ENCODE data around the gene SSRP1.

SSRP1 gene

DNA sequence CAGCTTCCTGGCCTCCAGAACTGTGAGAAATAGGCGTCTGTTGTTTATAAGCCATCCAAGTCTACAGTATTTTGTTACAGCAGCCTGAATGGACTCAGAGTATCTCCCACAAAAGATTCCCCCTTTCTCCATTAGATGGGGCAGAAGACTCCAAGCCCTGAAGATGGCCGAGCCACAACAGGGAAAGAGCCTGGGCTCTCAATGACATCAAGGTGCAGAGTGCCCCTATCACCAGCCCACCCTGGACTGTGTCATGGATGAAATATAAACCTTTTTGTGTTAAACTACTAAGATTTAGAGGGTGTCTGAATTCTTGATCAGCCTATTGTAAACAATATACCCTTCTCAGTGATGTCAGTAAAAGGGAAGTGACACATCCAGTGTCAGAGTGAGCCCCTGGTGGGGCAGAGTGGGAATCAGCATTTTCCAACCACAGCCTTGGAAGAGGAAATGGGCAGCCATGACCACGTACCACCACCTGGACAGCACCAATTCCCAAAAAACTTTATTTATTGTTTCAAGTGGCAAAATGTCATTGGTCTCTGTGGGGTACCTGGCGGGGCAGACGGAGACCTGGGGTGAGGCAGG, 36.4 kb downstream of the SSRP1 start:
- TF ChIP-seq GATA2 (IDR thresholded peaks at IDR 0.05; ENCODE audit: low read depth, low read length) (no peak), GATA3 (IDR thresholded peaks at IDR 0.05; ENCODE audit: low read depth, low read length) (no peak)

DNA sequence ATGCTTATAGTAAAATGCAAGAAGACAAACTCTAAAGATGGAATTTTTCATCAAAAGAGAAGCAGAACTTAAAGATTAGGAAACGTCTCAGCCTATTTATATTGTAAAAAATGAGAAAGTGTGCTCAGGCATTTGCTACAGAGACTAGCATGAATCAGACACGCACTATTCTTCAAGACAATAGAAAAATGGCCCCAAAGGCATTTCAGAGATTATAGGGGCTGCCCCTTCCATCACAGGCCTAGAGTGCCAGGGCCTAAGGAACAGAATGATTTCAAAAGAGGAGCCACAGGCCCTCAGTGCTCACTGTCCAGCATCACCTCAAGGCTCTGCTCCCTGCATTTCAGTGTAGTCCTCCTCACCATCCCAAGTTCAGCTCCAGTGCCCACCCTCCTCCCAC, 38.5 kb downstream of the SSRP1 start:
- no peak for TF ChIP-seq GATA2 (IDR thresholded peaks at IDR 0.05; ENCODE audit: low read depth, low read length)
- no peak for TF ChIP-seq GATA3 (IDR thresholded peaks at IDR 0.05; ENCODE audit: low read depth, low read length)

DNA sequence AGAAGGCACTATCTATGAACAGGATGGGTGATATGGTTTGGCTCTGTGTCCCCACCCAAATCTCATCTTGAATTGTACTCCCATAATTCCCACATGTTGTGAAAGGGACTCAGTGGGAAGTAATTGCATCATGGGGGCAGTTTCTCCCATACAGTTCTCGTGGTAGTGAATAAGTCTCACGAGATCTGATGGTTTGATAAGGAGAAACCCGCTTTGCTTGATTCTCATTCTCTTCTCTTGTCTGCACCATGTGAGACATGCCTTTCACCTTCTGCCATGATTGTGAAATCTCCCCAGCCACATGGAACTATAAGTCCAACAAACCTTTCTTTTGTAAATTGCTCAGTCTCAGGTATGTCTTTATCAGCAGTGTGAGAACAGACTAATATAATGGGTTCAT, 39.5 kb downstream of the SSRP1 start:
- TF ChIP-seq GATA2 (IDR thresholded peaks at IDR 0.05; ENCODE audit: low read depth, low read length) = peak; percentile 25; the same call in 1 of the 2 replicates

DNA sequence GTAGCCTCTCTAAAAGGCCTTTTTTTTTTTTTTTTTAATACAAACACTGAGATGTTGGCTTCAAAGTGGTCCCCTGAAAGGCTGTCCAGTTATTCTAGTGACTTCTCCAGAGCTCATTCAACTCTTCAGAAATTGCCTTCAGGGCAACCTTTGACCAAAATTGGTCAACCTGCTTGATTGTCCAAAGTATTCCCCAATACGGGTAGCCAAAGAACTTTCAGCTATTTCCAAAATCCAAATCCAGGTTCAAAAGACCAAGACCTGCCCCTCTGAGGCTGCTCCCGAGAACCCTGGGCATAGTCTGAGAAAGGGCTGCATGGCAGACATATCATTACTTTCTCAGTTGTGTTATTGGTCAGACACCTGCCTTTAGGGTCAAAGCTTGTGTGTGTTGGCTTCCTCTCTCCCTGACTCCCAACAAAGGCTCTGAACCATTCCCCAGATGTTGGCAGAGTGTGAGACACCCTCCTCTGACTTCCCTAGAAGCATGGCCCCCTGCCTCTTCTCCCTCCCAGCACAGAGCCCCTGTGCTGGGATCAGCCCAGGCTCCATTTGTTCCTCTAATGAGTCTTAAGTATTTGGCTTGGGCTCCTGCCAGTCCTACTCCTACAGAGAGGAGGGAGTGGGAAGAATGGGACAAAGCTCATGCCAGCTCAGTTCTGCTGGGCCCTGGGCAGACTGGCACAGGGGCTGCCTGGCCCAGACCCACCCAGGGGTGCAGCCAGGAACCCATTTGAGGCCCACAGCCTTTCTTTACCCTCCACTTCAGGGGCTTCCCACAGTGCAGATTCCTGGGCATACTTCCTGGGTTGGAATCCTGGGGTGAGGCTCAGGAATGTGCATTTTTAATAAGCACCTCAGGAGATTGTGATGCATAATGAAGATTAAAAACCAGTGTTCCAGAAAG, 41.2 kb downstream of the SSRP1 start:
- TF ChIP-seq GATA3 (IDR thresholded peaks at IDR 0.05; ENCODE audit: low read depth, low read length) (no peak), GATA2 (IDR thresholded peaks at IDR 0.05; ENCODE audit: low read depth, low read length) (no peak)

GRCh38 chr11:57290288-57290687, 45.4 kb downstream of the SSRP1 start:
- TF ChIP-seq GATA2 (IDR thresholded peaks at IDR 0.05; ENCODE audit: low read depth, low read length) = no peak
- TF ChIP-seq GATA3 (IDR thresholded peaks at IDR 0.05; ENCODE audit: low read depth, low read length) = no peak

DNA sequence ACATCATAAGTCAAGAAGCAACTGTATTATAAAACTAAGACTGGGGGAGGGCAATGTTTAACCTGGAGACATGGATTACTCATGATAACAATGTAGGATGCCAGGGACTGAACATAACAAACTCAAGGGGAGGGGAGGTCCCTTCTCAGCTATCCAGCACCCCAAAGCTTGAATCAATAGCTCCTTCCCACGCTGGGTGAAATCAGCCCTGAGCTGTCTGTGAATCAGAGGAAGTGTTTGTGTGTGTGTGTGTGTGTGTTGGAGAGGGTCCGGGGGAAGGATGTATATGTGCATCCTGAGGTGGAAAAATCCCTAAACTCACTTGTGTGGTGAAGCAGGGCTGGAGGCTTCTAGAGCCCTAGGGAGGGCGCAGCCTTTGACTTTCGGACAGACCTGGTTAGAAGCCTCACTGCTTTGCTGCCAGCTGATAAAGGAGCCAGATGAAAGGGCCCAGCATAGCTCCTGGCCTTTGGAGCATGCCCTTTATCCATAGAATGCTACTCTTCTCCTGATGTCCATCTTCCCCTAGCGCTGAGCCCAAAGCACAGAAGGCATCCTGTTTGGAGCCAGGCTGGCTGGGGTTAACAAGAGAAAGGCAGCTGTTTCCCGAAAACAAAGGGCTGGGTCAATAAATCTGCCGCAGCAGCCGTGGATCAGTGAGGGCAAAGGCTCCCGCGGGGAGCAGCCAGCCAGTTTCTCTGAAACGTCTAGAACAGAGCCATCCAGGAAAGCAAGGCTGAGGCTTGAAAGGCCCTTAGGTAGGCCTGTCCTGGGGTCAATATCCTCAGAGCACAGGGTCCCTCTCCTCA, 46.7 kb downstream of the SSRP1 start:
- TF ChIP-seq GATA3 (IDR thresholded peaks at IDR 0.05; ENCODE audit: low read depth, low read length) (no peak), GATA2 (IDR thresholded peaks at IDR 0.05; ENCODE audit: low read depth, low read length) (no peak)

DNA sequence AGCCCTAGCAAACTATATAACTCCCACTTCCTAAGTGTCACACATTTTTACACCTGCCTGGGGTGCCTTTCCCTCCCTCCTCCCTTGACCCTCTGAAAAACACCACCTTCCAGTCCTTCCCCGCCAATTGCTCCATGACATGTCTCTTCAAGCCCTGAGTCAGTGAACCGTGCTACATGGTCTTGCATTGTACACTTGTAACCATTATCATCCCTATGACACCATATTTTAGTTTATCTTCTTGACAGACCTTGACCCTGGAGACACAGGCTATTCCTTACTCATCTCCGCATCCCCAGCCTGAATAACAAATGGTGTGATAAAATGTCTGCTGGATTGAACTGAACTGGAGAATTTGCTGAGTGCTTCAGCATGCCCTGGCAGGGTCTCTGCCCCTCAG, 47.8 kb downstream of the SSRP1 start:
- TF ChIP-seq GATA3 (IDR thresholded peaks at IDR 0.05; ENCODE audit: low read depth, low read length) (no peak), GATA2 (IDR thresholded peaks at IDR 0.05; ENCODE audit: low read depth, low read length) (no peak)

DNA sequence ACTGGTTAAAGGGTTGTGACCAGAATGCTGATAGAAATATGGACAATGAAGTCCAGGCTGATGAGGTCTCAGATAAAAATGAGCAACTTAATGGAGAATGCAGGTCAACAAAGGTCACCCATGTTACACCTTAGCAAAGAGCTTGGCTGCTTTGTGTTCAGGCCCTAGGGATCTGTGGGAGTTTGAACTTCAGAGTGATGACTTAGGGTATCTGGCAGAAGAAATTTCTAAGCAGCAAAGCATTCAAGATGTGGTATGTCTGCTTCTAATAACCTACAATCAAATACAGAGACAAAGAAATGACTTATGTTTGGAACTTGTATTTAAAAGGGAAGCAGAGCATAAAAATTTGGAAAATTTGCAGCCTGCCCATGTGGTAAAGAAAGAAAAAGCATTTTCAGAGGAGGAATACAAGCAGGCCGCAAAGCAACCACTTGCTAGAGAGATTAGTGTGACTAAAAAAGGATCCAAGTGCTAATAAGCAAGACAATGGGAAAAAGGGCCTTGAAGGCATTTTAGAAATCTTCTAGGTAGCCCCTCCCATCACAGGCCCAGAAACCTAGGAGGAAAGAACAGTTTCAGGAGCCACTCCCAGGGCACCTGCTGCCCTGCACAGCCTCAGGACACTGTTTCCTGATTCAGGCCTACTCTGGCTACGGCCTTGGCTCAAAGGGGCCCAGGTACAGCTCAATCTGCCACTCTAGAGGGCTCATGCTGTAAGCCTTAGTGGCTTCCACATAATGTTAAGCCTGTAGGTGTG, 52.3 kb downstream of the SSRP1 start:
- TF ChIP-seq GATA3 (IDR thresholded peaks at IDR 0.05; ENCODE audit: low read depth, low read length) = no peak
- TF ChIP-seq GATA2 (IDR thresholded peaks at IDR 0.05; ENCODE audit: low read depth, low read length) = no peak

- TF ChIP-seq GATA3 (IDR thresholded peaks at IDR 0.05; ENCODE audit: low read depth, low read length) = no peak
- no peak for TF ChIP-seq GATA2 (IDR thresholded peaks at IDR 0.05; ENCODE audit: low read depth, low read length)
Observed at GRCh38 chr11:57279116-57279515, 56.6 kb downstream of the SSRP1 start.

- no peak for TF ChIP-seq GATA2 (IDR thresholded peaks at IDR 0.05; ENCODE audit: low read depth, low read length)
Observed at GRCh38 chr11:57278721-57279095, 57.0 kb downstream of the SSRP1 start.

GRCh38 chr11:57277845-57278720, 57.6 kb downstream of the SSRP1 start:
- TF ChIP-seq GATA3 (IDR thresholded peaks at IDR 0.05; ENCODE audit: low read depth, low read length) = no peak
- no peak for TF ChIP-seq GATA2 (IDR thresholded peaks at IDR 0.05; ENCODE audit: low read depth, low read length)

- TF ChIP-seq GATA2 (IDR thresholded peaks at IDR 0.05; ENCODE audit: low read depth, low read length) (no peak), GATA3 (IDR thresholded peaks at IDR 0.05; ENCODE audit: low read depth, low read length) (no peak)
Observed at GRCh38 chr11:57276971-57277675, 58.6 kb downstream of the SSRP1 start.
